CD4-positive, alpha-beta T cell (primary cell): ENCODE results near the gene LASP1. TPM values are rescaled to one million over a fixed set of nuclear protein-coding genes. Genes with fewer than 3 reads are reported as not detected.

Source experiments
- ATAC-seq: fragments of 200-7000 bp; cut with Tn5 transposase; one replicate; pipeline ENCODE4 v1.10.0; 2022; ENCODE audit warnings: mild to moderate bottlenecking; ENCODE audit not compliant: poor library complexity
- CTCF ChIA-PET: fragments of 350-600 bp; sonication (Branson Sonifier 250); formaldehyde crosslinking; loops from one replicate; lab custom pipeline; 2021; ENCODE audit warnings: antibody characterized with exemption, inconsistent platforms; lab: Charles Lee
- POLR2A ChIA-PET: fragments of 350-600 bp; sonication (Branson Sonifier 250); formaldehyde crosslinking; loops from one replicate; lab custom pipeline; 2021; ENCODE audit warnings: antibody characterized with exemption, inconsistent platforms; lab: Charles Lee
- DNase-seq, 14 experiments: peaks; one replicate each; pipeline ENCODE4 v3.0.0-alpha.2; 2013 to 2020; ENCODE audit warnings: mixed read lengths in 2 of 14
- H3K27ac ChIP-seq, 2 donors: one replicate each; pipeline versions ENCODE4 v1.5.1 to v1.7.0; 2013; ENCODE audit warnings: low read length in 2 of 2, low read depth in 1 of 2, mild to moderate bottlenecking in 1 of 2
- H3K27me3 ChIP-seq, 2 experiments: 1 replicate in 1 of 2; 2 replicates in 1 of 2; pipeline versions ENCODE4 v1.6.1 to v1.7.0; 2013; ENCODE audit warnings: low read length in 2 of 2, control low read depth in 1 of 2, mild to moderate bottlenecking in 1 of 2, moderate library complexity in 1 of 2; ENCODE audit not compliant: insufficient read depth in 2 of 2, control insufficient read depth in 1 of 2
- H3K36me3 ChIP-seq: one replicate; pipeline ENCODE4 v1.6.1; 2013; ENCODE audit warnings: low read length, control low read depth; ENCODE audit not compliant: insufficient read depth
- H3K4me1 ChIP-seq: one replicate; pipeline ENCODE4 v1.6.1; 2013; ENCODE audit warnings: low read length, control low read depth; ENCODE audit not compliant: insufficient read depth
- H3K4me3 ChIP-seq: one replicate; pipeline ENCODE4 v1.5.1; 2013; ENCODE audit warnings: mild to moderate bottlenecking, low read length, moderate library complexity
- H3K9me3 ChIP-seq, 2 experiments: 1 replicate in 1 of 2; 2 replicates in 1 of 2; pipeline versions ENCODE4 v1.6.1 to v1.7.0; 2013; ENCODE audit warnings: low read length in 2 of 2, mild to moderate bottlenecking in 2 of 2, control low read depth in 1 of 2, moderate library complexity in 1 of 2; ENCODE audit not compliant: control insufficient read depth in 1 of 2, insufficient read depth in 1 of 2
- H3K27ac Mint-ChIP-seq: one replicate; pipeline ENCODE4 v1.8.0; 2020; ENCODE audit warnings: mixed read lengths
- H3K27me3 Mint-ChIP-seq: one replicate; pipeline ENCODE4 v1.8.0; 2021; ENCODE audit warnings: mixed read lengths
- H3K36me3 Mint-ChIP-seq: one replicate; pipeline ENCODE4 v1.8.0; 2021; ENCODE audit warnings: low read depth, mixed read lengths
- H3K4me1 Mint-ChIP-seq: one replicate; pipeline ENCODE4 v1.8.0; 2021; ENCODE audit warnings: low read depth, mixed read lengths
- H3K4me3 Mint-ChIP-seq: one replicate; pipeline ENCODE4 v1.8.0; 2020; ENCODE audit warnings: mild to moderate bottlenecking, mixed read lengths
- H3K9me3 Mint-ChIP-seq: one replicate; pipeline ENCODE4 v1.8.0; 2020; ENCODE audit warnings: mixed read lengths
- intact Hi-C, 2 experiments: fragments of 100-400 bp; cut with DNase I in 1 of 2; cut with micrococcal nuclease in 1 of 2; formaldehyde crosslinking; loops; one replicate each; pipeline versions ENCODE4 v1.15.1 to v1.9.0; 2023 to 2025; cut with DNase I, micrococcal nuclease
- total RNA-seq, 174 experiments: library from RNA in 2 of 174; stranded (reverse) in 2 of 174; gene quantifications; one replicate each; pipeline ENCODE4 v1.2.3 and lab custom pipeline; 2021 to 2026
- TF ChIP-seq, protein P1 (sequence below): fragments of 200-600 bp; IDR thresholded peaks from one replicate; pipeline ENCODE4 v1.8.0; 2022; ENCODE audit warnings: antibody characterized with exemption, mild to moderate bottlenecking

The LASP1 gene
- total RNA-seq, 2 experiments from 2014 or later = 50.1 to 50.5 TPM

GRCh38 chr17:38917259-38917658 lies 47.4 kb downstream of the LASP1 start:
- peak overlapping the region; percentile 74 for H3K27ac Mint-ChIP-seq
- ChIA-PET CTCF (no interaction called here), POLR2A (interaction anchor here (0.8 kb wide), 1 partner anchor 46 kb away, joined by 4 read pairs; no protein-coding TSS in a partner anchor)
- TF ChIP-seq, protein P1, sequence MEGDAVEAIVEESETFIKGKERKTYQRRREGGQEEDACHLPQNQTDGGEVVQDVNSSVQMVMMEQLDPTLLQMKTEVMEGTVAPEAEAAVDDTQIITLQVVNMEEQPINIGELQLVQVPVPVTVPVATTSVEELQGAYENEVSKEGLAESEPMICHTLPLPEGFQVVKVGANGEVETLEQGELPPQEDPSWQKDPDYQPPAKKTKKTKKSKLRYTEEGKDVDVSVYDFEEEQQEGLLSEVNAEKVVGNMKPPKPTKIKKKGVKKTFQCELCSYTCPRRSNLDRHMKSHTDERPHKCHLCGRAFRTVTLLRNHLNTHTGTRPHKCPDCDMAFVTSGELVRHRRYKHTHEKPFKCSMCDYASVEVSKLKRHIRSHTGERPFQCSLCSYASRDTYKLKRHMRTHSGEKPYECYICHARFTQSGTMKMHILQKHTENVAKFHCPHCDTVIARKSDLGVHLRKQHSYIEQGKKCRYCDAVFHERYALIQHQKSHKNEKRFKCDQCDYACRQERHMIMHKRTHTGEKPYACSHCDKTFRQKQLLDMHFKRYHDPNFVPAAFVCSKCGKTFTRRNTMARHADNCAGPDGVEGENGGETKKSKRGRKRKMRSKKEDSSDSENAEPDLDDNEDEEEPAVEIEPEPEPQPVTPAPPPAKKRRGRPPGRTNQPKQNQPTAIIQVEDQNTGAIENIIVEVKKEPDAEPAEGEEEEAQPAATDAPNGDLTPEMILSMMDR = no peak
- ATAC-seq = no peak
- no peak for DNase-seq
- no peaks in the 10 kb centered on the region for H3K27me3 Mint-ChIP-seq
- peaks cover 78% of the 10 kb centered on the region for H3K36me3 ChIP-seq
- H3K4me3 ChIP-seq = no peak overlapping the region
- H3K27me3 ChIP-seq = no peaks in the 10 kb centered on the region
- peaks cover 15% of the 10 kb centered on the region for H3K4me1 Mint-ChIP-seq
- H3K9me3 Mint-ChIP-seq = no peaks in the 10 kb centered on the region
- H3K36me3 Mint-ChIP-seq = peaks cover 75% of the 10 kb centered on the region
- H3K9me3 ChIP-seq = no peaks in the 10 kb centered on the region
- H3K4me3 Mint-ChIP-seq = no peak overlapping the region
- intact Hi-C loops = no loop called here
- H3K4me1 ChIP-seq = peaks cover 22% of the 10 kb centered on the region
- no peak overlapping the region for H3K27ac ChIP-seq

- H3K4me3 Mint-ChIP-seq = no peak overlapping the region
- H3K27ac ChIP-seq = no peak overlapping the region
- POLR2A ChIA-PET = interaction anchor here (0.8 kb wide), 1 partner anchor 47 kb away, joined by 4 read pairs; no protein-coding TSS in a partner anchor
- DNase-seq = peak in 1 of 14 experiments; percentile 31
- H3K9me3 Mint-ChIP-seq = no peaks in the 10 kb centered on the region
- peaks cover 68% of the 10 kb centered on the region for H3K36me3 ChIP-seq
- no peak overlapping the region for H3K4me3 ChIP-seq
- peaks cover 65% of the 10 kb centered on the region for H3K36me3 Mint-ChIP-seq
- peaks cover 16% of the 10 kb centered on the region for H3K4me1 Mint-ChIP-seq
- no peak overlapping the region for H3K27ac Mint-ChIP-seq
- CTCF ChIA-PET = interaction anchor here (0.6 kb wide), 1 partner anchor 74 kb away, joined by 3 read pairs; no protein-coding TSS in a partner anchor
- ATAC-seq = no peak
- intact Hi-C loops = no loop called here
- TF ChIP-seq, protein P1 = no peak
- H3K27me3 Mint-ChIP-seq = no peaks in the 10 kb centered on the region
- H3K27me3 ChIP-seq = no peaks in the 10 kb centered on the region
- no peaks in the 10 kb centered on the region for H3K9me3 ChIP-seq
- H3K4me1 ChIP-seq = peaks cover 11% of the 10 kb centered on the region
Observed at GRCh38 chr17:38918129-38918913, 48.5 kb downstream of the LASP1 start.

- no peak for DNase-seq
- Histone ChIP-seq H3K36me3 (peaks cover 62% of the 10 kb centered on the region), H3K4me1 (peaks cover 10% of the 10 kb centered on the region), H3K9me3 (no peaks in the 10 kb centered on the region), H3K27ac (peak overlapping the region in 1 of 2 donors; percentile 7), H3K4me3 (no peak overlapping the region), H3K27me3 (no peaks in the 10 kb centered on the region)
- ChIA-PET POLR2A (no interaction called here), CTCF (interaction anchor here (0.6 to 1.2 kb wide), 2 partner anchors 74 to 256 kb away, joined by 3 to 4 read pairs; no protein-coding TSS in a partner anchor)
- TF ChIP-seq, protein P1 = no peak
- Mint-ChIP-seq H3K9me3 (no peaks in the 10 kb centered on the region), H3K4me3 (no peak overlapping the region), H3K27me3 (no peaks in the 10 kb centered on the region), H3K27ac (no peak overlapping the region), H3K36me3 (peaks cover 62% of the 10 kb centered on the region), H3K4me1 (peaks cover 19% of the 10 kb centered on the region)
- intact Hi-C loops = no loop called here
- ATAC-seq = no peak
Observed at GRCh38 chr17:38918916-38919315, 49.1 kb downstream of the LASP1 start.
